HEK293 (cell line): ENCODE data around the gene GATA2.

Source experiments
- CTCF ChIA-PET: fragments of 350-600 bp; formaldehyde crosslinking; extraction: SDS; loops from one replicate; lab custom pipeline; 2021; ENCODE audit warnings: antibody characterized with exemption; lab: Yijun Ruan, JAX
- POLR2A ChIA-PET: fragments of 300-600 bp; formaldehyde crosslinking; extraction: SDS; loops from one replicate; lab custom pipeline; 2020; ENCODE audit warnings: antibody characterized with exemption, inconsistent platforms; lab: Yijun Ruan, JAX
- H3K27ac ChIP-seq: fragments of 200-500 bp; sonication (Bioruptor generic); 2 replicates; pipeline ENCODE4 v1.5.1; 2014; ENCODE audit warnings: low read depth, low read length, control low read depth, inconsistent platforms; ENCODE audit errors: extremely low read depth
- H3K36me3 ChIP-seq, 2 experiments: fragments of 200-500 bp in 1 of 2; sonication (Bioruptor generic) in 1 of 2; 1 replicate in 1 of 2; 2 replicates in 1 of 2; pipeline ENCODE4 v1.5.1; 2014 to 2017; ENCODE audit warnings: inconsistent platforms in 2 of 2, low read length in 2 of 2; ENCODE audit not compliant: control insufficient read depth in 2 of 2, insufficient read depth in 1 of 2
- H3K4me1 ChIP-seq: fragments of 200-500 bp; sonication (Bioruptor generic); 2 replicates; pipeline ENCODE4 v1.5.1; 2014; ENCODE audit warnings: mild to moderate bottlenecking, low read length, inconsistent platforms; ENCODE audit not compliant: control insufficient read depth, insufficient read depth
- H3K4me3 ChIP-seq: 2 replicates; pipeline ENCODE4 v1.5.1; 2011; ENCODE audit warnings: low read depth, mild to moderate bottlenecking, control low read depth, low read length, moderate library complexity
- H3K9me3 ChIP-seq: fragments of 200-500 bp; sonication (Bioruptor generic); 2 replicates; pipeline ENCODE4 v1.5.1; 2014; ENCODE audit warnings: low read depth, low read length, inconsistent platforms; ENCODE audit not compliant: control insufficient read depth, insufficient read depth
- ELK4 ChIP-seq: IDR thresholded peaks from 2 replicates; pipeline ENCODE4 v1.6.1; 2011; ENCODE audit warnings: mild to moderate bottlenecking, low read depth, low read length, borderline replicate concordance
- GFI1B ChIP-seq: fragments of 450-650 bp; formaldehyde crosslinking; IDR thresholded peaks from 2 replicates; pipeline ENCODE4 v1.5.1; 2016; ENCODE audit warnings: missing biosample characterization, missing genetic modification characterization
- GLIS1 ChIP-seq: fragments of 450-650 bp; formaldehyde crosslinking; IDR thresholded peaks from 2 replicates; pipeline ENCODE4 v1.5.1; 2016; ENCODE audit warnings: missing biosample characterization, missing genetic modification characterization
- KLF7 ChIP-seq: fragments of 450-650 bp; formaldehyde crosslinking; IDR thresholded peaks from 2 replicates; pipeline ENCODE4 v1.5.1; 2016; ENCODE audit warnings: missing biosample characterization, missing genetic modification characterization, borderline replicate concordance
- KLF8 ChIP-seq: fragments of 450-650 bp; formaldehyde crosslinking; IDR thresholded peaks from 2 replicates; pipeline ENCODE4 v1.5.1; 2016; ENCODE audit warnings: missing biosample characterization, missing genetic modification characterization
- OSR2 ChIP-seq: fragments of 450-650 bp; formaldehyde crosslinking; IDR thresholded peaks from 2 replicates; pipeline ENCODE4 v1.5.1; 2016; ENCODE audit warnings: missing biosample characterization, missing genetic modification characterization
- PATZ1 ChIP-seq: fragments of 450-650 bp; formaldehyde crosslinking; IDR thresholded peaks from 2 replicates; pipeline ENCODE4 v1.5.1; 2016; ENCODE audit warnings: missing biosample characterization, missing genetic modification characterization
- TRIM28 ChIP-seq: IDR thresholded peaks from 2 replicates; pipeline ENCODE4 v1.6.1; 2011; ENCODE audit warnings: low read length, control low read depth, borderline replicate concordance
- ZBTB44 ChIP-seq: fragments of 450-650 bp; IDR thresholded peaks from 2 replicates; pipeline ENCODE4 v1.5.1; 2018; ENCODE audit warnings: missing biosample characterization, mild to moderate bottlenecking, missing genetic modification characterization
- ZNF10 ChIP-seq: fragments of 450-650 bp; formaldehyde crosslinking; IDR thresholded peaks from 2 replicates; pipeline ENCODE4 v1.5.1; 2017; ENCODE audit warnings: missing biosample characterization, missing genetic modification characterization
- ZNF169 ChIP-seq: fragments of 450-650 bp; formaldehyde crosslinking; IDR thresholded peaks from 2 replicates; pipeline ENCODE4 v1.5.1; 2016; ENCODE audit warnings: missing biosample characterization, missing genetic modification characterization
- ZNF174 ChIP-seq: fragments of 450-650 bp; formaldehyde crosslinking; IDR thresholded peaks from 2 replicates; pipeline ENCODE4 v1.5.0; 2017; ENCODE audit warnings: missing biosample characterization, mild to moderate bottlenecking, missing genetic modification characterization
- ZNF19 ChIP-seq: fragments of 450-650 bp; formaldehyde crosslinking; IDR thresholded peaks from 2 replicates; pipeline ENCODE4; 2016; ENCODE audit warnings: missing biosample characterization, missing genetic modification characterization, low read depth
- ZNF214 ChIP-seq: fragments of 450-650 bp; formaldehyde crosslinking; IDR thresholded peaks from 2 replicates; pipeline ENCODE4 v1.5.1; 2017; ENCODE audit warnings: missing biosample characterization, mild to moderate bottlenecking, missing genetic modification characterization, borderline replicate concordance
- ZNF280D ChIP-seq: fragments of 450-650 bp; formaldehyde crosslinking; IDR thresholded peaks from 2 replicates; pipeline ENCODE4 v1.5.1; 2016; ENCODE audit warnings: missing biosample characterization, missing genetic modification characterization
- ZNF302 ChIP-seq: fragments of 450-650 bp; formaldehyde crosslinking; IDR thresholded peaks from 2 replicates; pipeline ENCODE4 v1.5.1; 2016; ENCODE audit warnings: missing biosample characterization, missing genetic modification characterization, low read depth
- ZNF350 ChIP-seq: fragments of 450-650 bp; formaldehyde crosslinking; IDR thresholded peaks from 2 replicates; pipeline ENCODE4 v1.5.0; 2017; ENCODE audit warnings: missing biosample characterization, mild to moderate bottlenecking, missing genetic modification characterization
- ZNF362 ChIP-seq: fragments of 450-650 bp; formaldehyde crosslinking; IDR thresholded peaks from 2 replicates; pipeline ENCODE4 v1.5.1; 2016; ENCODE audit warnings: missing biosample characterization, missing genetic modification characterization
- ZNF658 ChIP-seq: fragments of 450-650 bp; formaldehyde crosslinking; IDR thresholded peaks from 2 replicates; pipeline ENCODE4; 2016; ENCODE audit warnings: missing biosample characterization, missing genetic modification characterization
- ZNF76 ChIP-seq: fragments of 450-650 bp; formaldehyde crosslinking; IDR thresholded peaks from 2 replicates; pipeline ENCODE4; 2016; ENCODE audit warnings: low read depth, missing biosample characterization, missing genetic modification characterization, borderline replicate concordance
- ZSCAN4 ChIP-seq: fragments of 450-650 bp; formaldehyde crosslinking; IDR thresholded peaks from 2 replicates; pipeline ENCODE4 v1.5.1; 2017; ENCODE audit warnings: missing biosample characterization, missing genetic modification characterization

GATA2 gene

GRCh38 chr3:128518587-128519490 lies 25.8 kb upstream of the GATA2 start:
- Histone ChIP-seq H3K27ac (no peak overlapping the region), H3K4me1 (no peaks in the 10 kb centered on the region), H3K9me3 (no peaks in the 10 kb centered on the region), H3K36me3 (no peaks in the 10 kb centered on the region), H3K4me3 (no peak overlapping the region)
- CTCF ChIA-PET = no interaction called here
- POLR2A ChIA-PET = interaction anchor here (0.6 kb wide), 1 partner anchor 10 kb away, joined by 3 read pairs; no protein-coding TSS in a partner anchor
- no peak for TF ChIP-seq ZNF169 (tag by site-specific recombination)
- TF ChIP-seq GLIS1 = no peak

GRCh38 chr3:128517648-128518047 lies 24.6 kb upstream of the GATA2 start:
- CTCF ChIA-PET = no interaction called here
- no peaks in the 10 kb centered on the region for H3K4me1 ChIP-seq
- H3K9me3 ChIP-seq = no peaks in the 10 kb centered on the region
- no peak overlapping the region for H3K27ac ChIP-seq
- POLR2A ChIA-PET = no interaction called here
- no peaks in the 10 kb centered on the region for H3K36me3 ChIP-seq
- TF ChIP-seq ZNF76 (tag by site-specific recombination) (no peak), ZNF174 (tag by site-specific recombination) (no peak), ZNF214 (tag by site-specific recombination) (no peak), GLIS1 (peak; percentile 32; the same call in 1 of the 2 replicates), ZNF10 (no peak), ZNF280D (tag by site-specific recombination) (no peak), KLF7 (no peak), PATZ1 (tag by site-specific recombination) (no peak)
- no peak overlapping the region for H3K4me3 ChIP-seq

- CTCF ChIA-PET = no interaction called here
- Histone ChIP-seq H3K4me3 (no peak overlapping the region), H3K27ac (no peak overlapping the region), H3K9me3 (no peaks in the 10 kb centered on the region), H3K36me3 (no peaks in the 10 kb centered on the region), H3K4me1 (no peaks in the 10 kb centered on the region)
- POLR2A ChIA-PET = no interaction called here
- TF ChIP-seq ZNF350 (tag by site-specific recombination) (no peak), KLF8 (tag by site-specific recombination) (no peak), ZNF19 (tag by site-specific recombination) (no peak), OSR2 (tag by site-specific recombination) (no peak), ELK4 (no peak), TRIM28 (no peak), ZBTB44 (no peak), ZNF302 (tag by site-specific recombination) (no peak), ZNF658 (tag by site-specific recombination) (no peak), ZSCAN4 (tag by site-specific recombination) (no peak), GFI1B (tag by site-specific recombination) (no peak), ZNF362 (tag by site-specific recombination) (no peak)
Measured at GRCh38 chr3:128515967-128516366, 23.0 kb upstream of the GATA2 start.
